22Rv1 (cell line): ENCODE data around the gene IKZF3.
"Not testable (repeated sequence)": the region's sequence is repeated elsewhere in the genome, so short reads cannot be mapped to it uniquely, and the experiment has no call there.

Source experiments
- ZFX ChIP-seq: fragments of 450-650 bp; IDR thresholded peaks from 2 replicates; pipeline ENCODE4 v1.6.1; 2017; ENCODE audit warnings: antibody characterized with exemption, borderline replicate concordance
- TF ChIP-seq, protein P1 (sequence below): fragments of 450-650 bp; IDR thresholded peaks from 2 replicates; pipeline ENCODE4 v1.5.1; 2017; ENCODE audit warnings: mild to moderate bottlenecking

DNA sequence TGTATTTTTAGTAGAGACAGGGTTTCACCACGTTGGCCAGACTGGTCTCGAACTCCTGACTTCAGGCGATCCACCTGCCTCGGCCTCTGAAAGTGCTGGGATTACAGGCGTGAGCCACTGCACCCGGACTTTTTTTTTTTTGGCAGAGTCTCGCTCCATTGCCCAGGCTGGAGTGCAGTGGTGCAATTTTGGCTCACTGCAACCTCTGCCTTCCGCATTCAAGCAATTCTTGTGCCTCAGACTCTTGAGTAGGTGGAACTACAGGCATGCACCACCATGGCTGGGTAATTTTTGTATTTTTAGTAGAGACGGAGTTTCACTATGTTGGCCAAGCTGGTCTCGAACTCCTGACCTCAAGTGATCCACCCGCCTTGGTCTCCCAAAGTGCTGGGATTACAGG, 153.0 kb downstream of the IKZF3 start:
- TF ChIP-seq, protein P1, sequence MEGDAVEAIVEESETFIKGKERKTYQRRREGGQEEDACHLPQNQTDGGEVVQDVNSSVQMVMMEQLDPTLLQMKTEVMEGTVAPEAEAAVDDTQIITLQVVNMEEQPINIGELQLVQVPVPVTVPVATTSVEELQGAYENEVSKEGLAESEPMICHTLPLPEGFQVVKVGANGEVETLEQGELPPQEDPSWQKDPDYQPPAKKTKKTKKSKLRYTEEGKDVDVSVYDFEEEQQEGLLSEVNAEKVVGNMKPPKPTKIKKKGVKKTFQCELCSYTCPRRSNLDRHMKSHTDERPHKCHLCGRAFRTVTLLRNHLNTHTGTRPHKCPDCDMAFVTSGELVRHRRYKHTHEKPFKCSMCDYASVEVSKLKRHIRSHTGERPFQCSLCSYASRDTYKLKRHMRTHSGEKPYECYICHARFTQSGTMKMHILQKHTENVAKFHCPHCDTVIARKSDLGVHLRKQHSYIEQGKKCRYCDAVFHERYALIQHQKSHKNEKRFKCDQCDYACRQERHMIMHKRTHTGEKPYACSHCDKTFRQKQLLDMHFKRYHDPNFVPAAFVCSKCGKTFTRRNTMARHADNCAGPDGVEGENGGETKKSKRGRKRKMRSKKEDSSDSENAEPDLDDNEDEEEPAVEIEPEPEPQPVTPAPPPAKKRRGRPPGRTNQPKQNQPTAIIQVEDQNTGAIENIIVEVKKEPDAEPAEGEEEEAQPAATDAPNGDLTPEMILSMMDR, result not testable (repeated sequence)
- not testable (repeated sequence) for TF ChIP-seq ZFX
